Measurements from ENCODE around the gene TADA2A. TPM values are rescaled to one million over a fixed set of nuclear protein-coding genes. Genes with fewer than 3 reads are reported as not detected.

Gene TADA2A
- total RNA-seq, 1 donor from 2014 or later = 28.9 TPM

DNA sequence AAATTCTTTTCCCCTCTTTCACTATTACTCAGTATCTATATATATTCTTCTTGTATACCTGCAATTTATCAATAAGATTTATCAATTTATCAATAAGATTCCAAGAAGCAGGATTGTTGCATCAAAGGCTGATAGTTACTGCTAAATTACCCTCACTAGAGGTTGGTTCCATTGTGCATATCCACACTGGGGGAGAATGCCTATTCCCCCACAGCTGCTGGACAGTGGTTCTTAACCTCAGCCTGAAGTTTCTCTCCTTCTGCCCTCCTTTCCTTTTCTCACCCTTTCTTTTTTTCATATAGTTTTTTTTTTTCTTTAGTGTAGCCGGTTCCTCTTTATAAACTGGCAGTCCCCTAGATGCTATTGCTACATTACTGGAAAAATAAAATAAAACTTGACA lies 24.6 kb upstream of the TADA2A start:
- Mint-ChIP-seq H3K4me3 (no peak overlapping the region), H3K36me3 (no peaks in the 10 kb centered on the region), H3K27ac (no peak overlapping the region), H3K27me3 (ENCODE audit: low read depth) (no peaks in the 10 kb centered on the region), H3K4me1 (peaks cover 2% of the 10 kb centered on the region), H3K9me3 (no peaks in the 10 kb centered on the region)
- DNase-seq (ENCODE audit: low spot score in 2 of 2, unreplicated experiment in 2 of 2) = no peak
- TF ChIP-seq, protein P1, sequence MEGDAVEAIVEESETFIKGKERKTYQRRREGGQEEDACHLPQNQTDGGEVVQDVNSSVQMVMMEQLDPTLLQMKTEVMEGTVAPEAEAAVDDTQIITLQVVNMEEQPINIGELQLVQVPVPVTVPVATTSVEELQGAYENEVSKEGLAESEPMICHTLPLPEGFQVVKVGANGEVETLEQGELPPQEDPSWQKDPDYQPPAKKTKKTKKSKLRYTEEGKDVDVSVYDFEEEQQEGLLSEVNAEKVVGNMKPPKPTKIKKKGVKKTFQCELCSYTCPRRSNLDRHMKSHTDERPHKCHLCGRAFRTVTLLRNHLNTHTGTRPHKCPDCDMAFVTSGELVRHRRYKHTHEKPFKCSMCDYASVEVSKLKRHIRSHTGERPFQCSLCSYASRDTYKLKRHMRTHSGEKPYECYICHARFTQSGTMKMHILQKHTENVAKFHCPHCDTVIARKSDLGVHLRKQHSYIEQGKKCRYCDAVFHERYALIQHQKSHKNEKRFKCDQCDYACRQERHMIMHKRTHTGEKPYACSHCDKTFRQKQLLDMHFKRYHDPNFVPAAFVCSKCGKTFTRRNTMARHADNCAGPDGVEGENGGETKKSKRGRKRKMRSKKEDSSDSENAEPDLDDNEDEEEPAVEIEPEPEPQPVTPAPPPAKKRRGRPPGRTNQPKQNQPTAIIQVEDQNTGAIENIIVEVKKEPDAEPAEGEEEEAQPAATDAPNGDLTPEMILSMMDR (IDR thresholded peaks at IDR 0.05; ENCODE audit: unreplicated experiment) = no peak

DNA sequence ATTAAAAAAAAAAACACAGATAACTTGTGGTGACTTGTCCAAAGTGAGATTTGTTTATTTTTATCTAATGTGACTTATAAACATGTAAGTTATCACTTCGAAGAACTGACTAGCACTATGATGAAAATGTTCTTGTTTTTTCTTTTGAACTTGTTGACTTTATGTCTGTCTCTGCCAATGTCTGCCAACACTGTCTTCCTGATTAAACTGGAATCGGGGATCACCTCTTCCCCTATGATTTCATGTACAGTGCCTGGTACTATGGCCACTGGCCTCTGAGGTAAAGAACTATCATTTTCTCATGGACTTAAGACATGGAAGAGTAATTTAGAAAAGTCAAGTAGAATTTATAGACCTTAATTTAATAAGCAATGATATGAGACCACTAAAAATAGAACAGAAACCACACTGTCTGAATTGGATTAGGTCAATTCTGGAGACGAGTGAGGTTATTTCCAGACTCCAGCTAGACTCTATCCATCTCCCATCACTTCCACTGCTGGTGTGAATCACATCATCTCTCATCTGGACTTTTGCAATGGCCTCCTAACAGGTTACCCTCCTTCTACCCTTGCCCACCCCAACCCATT lies 22.0 kb upstream of the TADA2A start:
- Mint-ChIP-seq H3K27ac (no peak overlapping the region), H3K4me1 (peaks cover 2% of the 10 kb centered on the region), H3K4me3 (no peak overlapping the region), H3K9me3 (no peaks in the 10 kb centered on the region), H3K27me3 (ENCODE audit: low read depth) (no peaks in the 10 kb centered on the region), H3K36me3 (no peaks in the 10 kb centered on the region)
- no peak for DNase-seq (ENCODE audit: low spot score in 2 of 2, unreplicated experiment in 2 of 2)
- TF ChIP-seq, protein P1 (IDR thresholded peaks at IDR 0.05; ENCODE audit: unreplicated experiment) = no peak

DNA sequence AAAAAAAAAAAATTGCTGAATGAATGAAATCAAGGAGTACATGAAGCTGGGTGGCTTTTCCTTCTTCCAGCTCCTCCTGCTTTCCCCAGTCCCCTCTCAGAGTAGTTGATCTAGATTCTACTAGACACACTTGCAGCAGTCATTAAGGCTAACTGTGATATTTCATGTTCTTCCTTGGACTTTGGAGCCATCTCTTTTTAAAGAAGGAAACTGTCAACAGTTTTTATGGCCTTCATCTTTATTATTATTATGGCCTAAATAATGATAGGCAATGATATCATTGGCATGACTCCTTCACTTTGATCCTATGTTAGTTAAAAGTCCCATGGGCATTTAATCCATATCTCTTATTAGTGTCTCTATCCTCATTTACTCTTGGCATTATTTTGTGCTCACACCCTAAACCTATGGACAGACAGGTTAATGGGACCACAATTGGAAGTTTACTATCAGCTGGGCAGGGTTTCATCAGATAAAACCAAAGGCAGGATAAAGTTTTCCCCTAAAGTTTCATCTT lies 21.2 kb upstream of the TADA2A start:
- Mint-ChIP-seq H3K4me1 (peaks cover 2% of the 10 kb centered on the region), H3K27me3 (ENCODE audit: low read depth) (no peaks in the 10 kb centered on the region), H3K36me3 (no peaks in the 10 kb centered on the region), H3K27ac (no peak overlapping the region), H3K9me3 (no peaks in the 10 kb centered on the region), H3K4me3 (no peak overlapping the region)
- TF ChIP-seq, protein P1 (IDR thresholded peaks at IDR 0.05; ENCODE audit: unreplicated experiment) = no peak
- DNase-seq (ENCODE audit: low spot score in 2 of 2, unreplicated experiment in 2 of 2) = no peak

GRCh38 chr17:37386462-37386861 lies 20.2 kb upstream of the TADA2A start:
- Mint-ChIP-seq H3K4me3 (no peak overlapping the region), H3K27ac (no peak overlapping the region), H3K9me3 (no peaks in the 10 kb centered on the region), H3K36me3 (no peaks in the 10 kb centered on the region), H3K27me3 (ENCODE audit: low read depth) (no peaks in the 10 kb centered on the region), H3K4me1 (peaks cover 6% of the 10 kb centered on the region)
- TF ChIP-seq, protein P1 (IDR thresholded peaks at IDR 0.05; ENCODE audit: unreplicated experiment) = no peak
- DNase-seq (ENCODE audit: low spot score in 2 of 2, unreplicated experiment in 2 of 2) = no peak

DNA sequence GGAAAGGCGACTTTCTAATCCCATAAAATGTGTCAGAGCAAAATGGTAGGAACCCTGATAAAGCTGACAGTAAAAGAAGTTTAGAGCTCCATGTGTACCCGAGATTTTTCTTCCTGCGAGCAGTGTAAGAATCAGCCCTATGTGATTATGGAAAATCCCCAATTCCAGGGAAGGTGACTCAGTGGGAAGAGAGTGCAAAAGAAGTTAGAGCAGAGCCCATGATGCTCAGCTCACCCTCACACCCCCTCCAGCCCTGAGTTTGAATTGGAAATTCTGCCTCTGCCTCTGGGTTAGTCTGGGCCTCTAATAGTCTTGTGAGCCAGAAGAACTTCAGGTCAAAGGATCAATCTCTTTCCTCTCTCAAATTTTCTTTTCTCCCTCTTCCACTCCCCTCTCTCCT lies 18.4 kb upstream of the TADA2A start:
- no peaks in the 10 kb centered on the region for H3K9me3 Mint-ChIP-seq
- no peak for DNase-seq (ENCODE audit: low spot score in 2 of 2, unreplicated experiment in 2 of 2)
- H3K27ac Mint-ChIP-seq = no peak overlapping the region
- TF ChIP-seq, protein P1 (IDR thresholded peaks at IDR 0.05; ENCODE audit: unreplicated experiment) = no peak
- H3K36me3 Mint-ChIP-seq = no peaks in the 10 kb centered on the region
- peaks cover 16% of the 10 kb centered on the region for H3K4me1 Mint-ChIP-seq
- no peak overlapping the region for H3K4me3 Mint-ChIP-seq
- no peaks in the 10 kb centered on the region for H3K27me3 Mint-ChIP-seq (ENCODE audit: low read depth)

Measured in mesothelial cell of epicardium (in vitro differentiated cells).